Spinal cord (tissue), 10 donors: ENCODE measurements around the gene KCNK15. TPM values are rescaled to one million over a fixed set of nuclear protein-coding genes. Genes with fewer than 3 reads are reported as not detected.

Experiments used
- DNase-seq, 6 donors: peaks; one replicate each; pipeline versions ENCODE4 v3.0.0 to v3.0.0-alpha.2; 2013 to 2015; ENCODE audit warnings: low spot score in 6 of 6, low read depth in 4 of 6
- H3K27ac ChIP-seq: one replicate; pipeline ENCODE4 v1.5.1; 2013; ENCODE audit warnings: low read depth, low read length, control low read depth
- H3K27me3 ChIP-seq: one replicate; pipeline ENCODE4 v1.6.1; 2013; ENCODE audit warnings: low read length; ENCODE audit not compliant: control insufficient read depth, insufficient read depth
- H3K36me3 ChIP-seq: one replicate; pipeline ENCODE4 v1.6.1; 2013; ENCODE audit warnings: low read length; ENCODE audit not compliant: control insufficient read depth, insufficient read depth
- H3K4me1 ChIP-seq: one replicate; pipeline ENCODE4 v1.6.1; 2013; ENCODE audit warnings: low read length; ENCODE audit not compliant: control insufficient read depth, insufficient read depth
- H3K4me3 ChIP-seq: one replicate; pipeline ENCODE4 v1.5.1; 2013; ENCODE audit warnings: low read depth, low read length, control low read depth
- H3K9me3 ChIP-seq: one replicate; pipeline ENCODE4 v1.6.1; 2013; ENCODE audit warnings: low read length; ENCODE audit not compliant: control insufficient read depth, insufficient read depth
- WGBS: methylation state at CpG from one replicate; pipeline ENCODE4 v1.1.5; 2013; ENCODE audit warnings: missing lambda C conversion rate; ENCODE audit not compliant: insufficient coverage; 5-methylcytosine and 5-hydroxymethylcytosine counted together
- polyA plus RNA-seq, 2 donors: library from polyadenylated mRNA; unstranded; fragments of 120-200 nt; gene quantifications; one replicate each; pipeline ENCODE4 v1.2.1, GENCODE V29; 2013; ENCODE audit not compliant: insufficient read length in 2 of 2
- total RNA-seq, 2 donors: library from RNA; depleted of rRNA in 1 of 2; stranded (reverse); fragments of 120-200 nt in 1 of 2; fragments of >200 nt in 1 of 2; gene quantifications; one replicate each; pipeline versions ENCODE4 v1.2.3 to v1.2.4, GENCODE V29; 2013 to 2014
- donor health status: healthy.

The KCNK15 gene
- total and polyA plus RNA-seq, 4 donors: 0.15 to 0.55 (median 0.24) TPM

DNA sequence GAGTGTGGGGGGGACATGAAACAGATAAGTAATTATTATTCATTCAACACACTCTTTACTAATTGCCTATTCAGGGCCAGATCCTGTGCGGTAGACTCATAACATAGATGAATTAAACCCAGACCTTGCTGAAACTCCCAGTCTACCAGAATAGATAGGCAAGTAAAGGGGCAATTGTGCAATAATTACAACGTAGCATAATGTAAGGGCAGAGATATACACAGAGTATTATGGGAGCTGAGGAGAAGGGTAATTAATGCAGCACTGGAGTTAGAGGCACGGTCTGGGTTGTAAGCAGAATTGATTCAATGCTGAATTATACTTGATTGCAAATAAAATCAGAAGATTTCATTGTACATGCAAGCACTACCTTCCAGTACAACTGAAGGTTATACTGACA is 35.5 kb downstream of the KCNK15 start:
- Histone ChIP-seq H3K4me1 (peaks cover 8% of the 10 kb centered on the region), H3K4me3 (no peak overlapping the region), H3K36me3 (no peaks in the 10 kb centered on the region), H3K27ac (no peak overlapping the region), H3K9me3 (no peaks in the 10 kb centered on the region), H3K27me3 (no peaks in the 10 kb centered on the region)
- WGBS: no CpG with 5 or more reads among the region's 3 CpGs
- peak in 1 of 6 donors; percentile 10 for DNase-seq

DNA sequence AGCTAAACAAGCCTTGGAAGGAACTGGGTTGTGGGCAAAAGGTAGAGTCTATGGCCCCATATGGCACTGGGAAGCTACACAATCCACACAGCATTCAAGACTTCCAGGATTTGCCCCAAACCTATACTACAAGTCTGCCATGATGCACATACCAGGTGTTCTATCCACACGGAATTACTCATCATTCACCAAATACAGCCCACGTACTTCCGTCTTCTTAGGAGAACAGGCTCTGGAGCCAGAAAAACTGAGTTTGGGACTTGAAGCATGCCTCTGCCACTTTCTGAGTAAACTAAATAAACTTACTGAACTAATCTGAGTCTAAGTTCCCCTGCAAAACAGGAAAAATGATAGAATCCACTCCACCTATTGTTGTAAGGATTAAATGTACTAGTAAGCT is 36.1 kb downstream of the KCNK15 start:
- H3K4me3 ChIP-seq: no peak overlapping the region
- H3K27me3 ChIP-seq: no peaks in the 10 kb centered on the region
- H3K4me1 ChIP-seq: peaks cover 12% of the 10 kb centered on the region
- no peaks in the 10 kb centered on the region for H3K36me3 ChIP-seq
- WGBS: 90% methylated on average over 3 of the region's 3 CpGs
- no peak overlapping the region for H3K27ac ChIP-seq
- no peak for DNase-seq
- H3K9me3 ChIP-seq: no peaks in the 10 kb centered on the region

- WGBS: 94% methylated on average over 1 of the region's 1 CpG
- no peak overlapping the region for H3K27ac ChIP-seq
These were observed 39.0 kb downstream of the KCNK15 start for GRCh38 chr20:44784688-44785087.

DNA sequence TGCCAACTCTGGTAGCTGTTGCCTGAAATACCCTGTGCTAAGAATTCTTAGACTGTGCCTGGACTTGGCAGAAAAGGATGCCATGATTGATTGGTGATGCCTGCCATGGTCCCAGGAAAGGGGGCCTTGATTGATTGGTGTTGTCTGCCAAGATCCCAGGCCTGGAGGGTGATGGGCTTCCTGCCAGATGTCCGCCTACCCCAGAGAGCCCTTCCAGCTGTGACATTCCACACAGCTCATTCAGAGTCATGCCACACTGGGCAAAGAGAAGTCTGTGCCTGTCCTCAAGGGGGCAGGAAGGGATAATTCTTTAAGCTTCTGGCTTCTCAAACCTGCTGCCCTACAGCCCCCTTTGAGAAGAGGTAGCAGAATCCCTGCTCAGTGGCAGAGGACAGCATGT is 40.1 kb downstream of the KCNK15 start:
- Histone ChIP-seq H3K4me1 (peaks cover 18% of the 10 kb centered on the region), H3K27ac (no peak overlapping the region), H3K36me3 (no peaks in the 10 kb centered on the region), H3K4me3 (no peak overlapping the region), H3K9me3 (no peaks in the 10 kb centered on the region), H3K27me3 (no peaks in the 10 kb centered on the region)
- DNase-seq: peak in 5 of 6 donors; percentile 40 to 88 (median 56)
- WGBS: no CpG with 5 or more reads among the region's 1 CpG

More at GRCh38 chr20:44784688-44785087, 39.0 kb downstream of the KCNK15 start:
- no peak for DNase-seq
- H3K27me3 ChIP-seq: no peaks in the 10 kb centered on the region
- H3K4me1 ChIP-seq: peaks cover 12% of the 10 kb centered on the region
- H3K36me3 ChIP-seq: no peaks in the 10 kb centered on the region
- H3K9me3 ChIP-seq: no peaks in the 10 kb centered on the region
- no peak overlapping the region for H3K4me3 ChIP-seq

DNA sequence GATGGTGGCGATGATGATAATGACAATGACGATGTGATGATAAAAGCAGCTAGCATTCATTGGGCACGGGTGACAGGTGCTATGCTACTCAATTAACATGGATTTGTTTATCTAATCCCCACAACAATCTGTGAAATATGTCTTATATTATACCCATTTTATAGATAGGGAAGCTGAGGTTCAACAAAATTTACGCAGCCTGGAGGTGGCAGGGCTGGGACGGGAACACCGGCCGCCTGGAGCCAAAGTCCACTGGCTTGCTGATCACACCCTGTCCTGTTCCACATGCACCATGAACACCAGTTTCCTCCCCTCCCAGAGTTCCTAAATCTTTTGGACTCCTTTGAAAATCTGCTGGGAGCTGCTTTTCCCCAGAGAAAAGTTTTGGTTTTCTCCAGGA is 41.6 kb downstream of the KCNK15 start:
- H3K4me3 ChIP-seq: no peak overlapping the region
- no peaks in the 10 kb centered on the region for H3K36me3 ChIP-seq
- no peaks in the 10 kb centered on the region for H3K27me3 ChIP-seq
- no peak overlapping the region for H3K27ac ChIP-seq
- peaks cover 18% of the 10 kb centered on the region for H3K4me1 ChIP-seq
- no peaks in the 10 kb centered on the region for H3K9me3 ChIP-seq
- 100% methylated on average over 3 of the region's 7 CpGs for WGBS
- DNase-seq: no peak

GRCh38 chr20:44788706-44789456 is 43.2 kb downstream of the KCNK15 start:
- DNase-seq: peak in 1 of 6 donors; percentile 6
- H3K4me1 ChIP-seq: peaks cover 18% of the 10 kb centered on the region
- no peaks in the 10 kb centered on the region for H3K36me3 ChIP-seq
- H3K27ac ChIP-seq: no peak overlapping the region
- H3K4me3 ChIP-seq: no peak overlapping the region
- no peaks in the 10 kb centered on the region for H3K27me3 ChIP-seq
- no CpG with 5 or more reads among the region's 10 CpGs for WGBS
- no peaks in the 10 kb centered on the region for H3K9me3 ChIP-seq

- Histone ChIP-seq H3K4me3 (no peak overlapping the region), H3K9me3 (no peaks in the 10 kb centered on the region), H3K27ac (no peak overlapping the region), H3K4me1 (peaks cover 13% of the 10 kb centered on the region), H3K27me3 (no peaks in the 10 kb centered on the region), H3K36me3 (no peaks in the 10 kb centered on the region)
- DNase-seq: peak in 2 of 6 donors; percentile 12 to 38
- WGBS: 62% methylated on average over 5 of the region's 11 CpGs
These were observed 45.2 kb downstream of the KCNK15 start for GRCh38 chr20:44790638-44791393.

GRCh38 chr20:44792796-44793195 is 47.1 kb downstream of the KCNK15 start:
- Histone ChIP-seq H3K27ac (no peak overlapping the region), H3K36me3 (no peaks in the 10 kb centered on the region), H3K4me3 (no peak overlapping the region), H3K27me3 (no peaks in the 10 kb centered on the region), H3K4me1 (peaks cover 6% of the 10 kb centered on the region), H3K9me3 (no peaks in the 10 kb centered on the region)
- WGBS: 76% methylated on average over 5 of the region's 7 CpGs
- no peak for DNase-seq

GRCh38 chr20:44795836-44796235 is 50.2 kb downstream of the KCNK15 start:
- Histone ChIP-seq H3K9me3 (no peaks in the 10 kb centered on the region), H3K27me3 (no peaks in the 10 kb centered on the region)
- WGBS: 51% methylated on average over 3 of the region's 4 CpGs

GRCh38 chr20:44796311-44796710 is 50.6 kb downstream of the KCNK15 start:
- DNase-seq: no peak
- Histone ChIP-seq H3K27ac (no peak overlapping the region), H3K4me3 (no peak overlapping the region), H3K9me3 (no peaks in the 10 kb centered on the region), H3K4me1 (no peaks in the 10 kb centered on the region), H3K36me3 (peaks cover 3% of the 10 kb centered on the region), H3K27me3 (no peaks in the 10 kb centered on the region)

More at GRCh38 chr20:44795836-44796235, 50.2 kb downstream of the KCNK15 start:
- Histone ChIP-seq H3K27ac (no peak overlapping the region), H3K36me3 (peaks cover 3% of the 10 kb centered on the region), H3K4me1 (no peaks in the 10 kb centered on the region), H3K4me3 (no peak overlapping the region)
- peak in 1 of 6 donors; percentile 35 for DNase-seq
